Measurements from ENCODE around the gene YWHAG. TPM values are rescaled to one million over a fixed set of nuclear protein-coding genes. Genes with fewer than 3 reads are reported as not detected.
A peak's percentile ranks its signal among the peaks of the same experiment; 100 is the strongest.

YWHAG gene
- total and polyA plus RNA-seq, 2 of the 13 experiments (the other 11 are each of a cell fraction or from before 2014, with no cell fraction given): 36.9 to 67.5 TPM

- in situ Hi-C loops (cut with HindIII; ENCODE audit: extremely low pct_ligation_motif_present, low pct_unique_long_range_greater_than_20kb): no loop called here
- no peaks in the 10 kb centered on the region for H3K9me3 ChIP-seq (ENCODE audit: low read length)
- BruUV-seq (replicated peaks): no TSS peak
- peak overlapping the region; percentile 84 for H3K27ac ChIP-seq (ENCODE audit: extremely low read length, insufficient read depth, low read length)
- FAIRE-seq: no peak
- POLR2A ChIA-PET: interaction anchor here (1.1 to 2.8 kb wide), 5 partner anchors 9 to 34 kb away, joined by 3 to 25 read pairs (median 4); partner anchors contain the start of genes SSC4D and YWHAG
- CTCF ChIA-PET (ENCODE audit: low intra/inter-chr PET ratio, low total read pairs): no interaction called here
- no peak for DNase-seq (ENCODE audit: low spot score)
- peak overlapping the region; percentile 43 to 79 (median 54); a peak in 5 of 6 replicates for H3K4me3 ChIP-seq (replicated peaks in 1 of 3; ENCODE audit: insufficient read depth in 1 of 3, low read depth in 2 of 3, low read length in 3 of 3)
- H3K79me2 ChIP-seq (ENCODE audit: insufficient read depth, low read length): no peaks in the 10 kb centered on the region
- H3K4me1 ChIP-seq (ENCODE audit: insufficient read depth, low read length): peaks cover 55% of the 10 kb centered on the region
- no peaks in the 10 kb centered on the region for H3K27me3 ChIP-seq (ENCODE audit: control insufficient read depth in 1 of 2, insufficient read depth in 2 of 2, low read length in 2 of 2)
- H2AFZ ChIP-seq (ENCODE audit: low read length): peak overlapping the region; percentile 59
- intact Hi-C loops (cut with micrococcal nuclease; ENCODE audit: unreplicated experiment): no loop called here
- H3K4me2 ChIP-seq (ENCODE audit: low read depth, low read length): peak overlapping the region; percentile 97
- 69% methylated on average over 5 of the region's 12 CpGs for WGBS (ENCODE audit: low lambda C conversion rate)
- ATAC-seq: peak; percentile 13
- H4K20me1 ChIP-seq (ENCODE audit: insufficient read depth, low read length): no peaks in the 10 kb centered on the region
- H3K9ac ChIP-seq (ENCODE audit: insufficient read depth, low read depth, low read length): peak overlapping the region; percentile 75
- H3K36me3 ChIP-seq (replicated peaks in 1 of 2; ENCODE audit: control insufficient read depth in 1 of 2, insufficient read depth in 2 of 2, low read length in 2 of 2): no peaks in the 10 kb centered on the region
- TF ChIP-seq TEAD3 (CRISPR knock-in tag; optimal IDR thresholded peaks at IDR 0.05; ENCODE audit: borderline replicate concordance): peak; percentile 1
- TF ChIP-seq ZFP82 (CRISPR knock-in tag; IDR thresholded peaks at IDR 0.05; ENCODE audit: borderline replicate concordance): peak; percentile 86
- TF ChIP-seq, protein P1, sequence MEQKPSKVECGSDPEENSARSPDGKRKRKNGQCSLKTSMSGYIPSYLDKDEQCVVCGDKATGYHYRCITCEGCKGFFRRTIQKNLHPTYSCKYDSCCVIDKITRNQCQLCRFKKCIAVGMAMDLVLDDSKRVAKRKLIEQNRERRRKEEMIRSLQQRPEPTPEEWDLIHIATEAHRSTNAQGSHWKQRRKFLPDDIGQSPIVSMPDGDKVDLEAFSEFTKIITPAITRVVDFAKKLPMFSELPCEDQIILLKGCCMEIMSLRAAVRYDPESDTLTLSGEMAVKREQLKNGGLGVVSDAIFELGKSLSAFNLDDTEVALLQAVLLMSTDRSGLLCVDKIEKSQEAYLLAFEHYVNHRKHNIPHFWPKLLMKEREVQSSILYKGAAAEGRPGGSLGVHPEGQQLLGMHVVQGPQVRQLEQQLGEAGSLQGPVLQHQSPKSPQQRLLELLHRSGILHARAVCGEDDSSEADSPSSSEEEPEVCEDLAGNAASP (CRISPR knock-in tag; IDR thresholded peaks at IDR 0.05; ENCODE audit: borderline replicate concordance): peak; percentile 20; the same call in 1 of the 2 replicates
- peak; percentile 79; the same call in 1 of the 2 replicates for TF ChIP-seq POLR2G (IDR thresholded peaks at IDR 0.05; ENCODE audit: low read depth, low read length)
- peak; percentile 71 for TF ChIP-seq NR2F6 (IDR thresholded peaks at IDR 0.05)
- no peak for TF ChIP-seq NR2F6 (CRISPR knock-in tag; IDR thresholded peaks at IDR 0.05)
- TF ChIP-seq PHF21A (CRISPR knock-in tag; IDR thresholded peaks at IDR 0.05): peak; percentile 48
- TF ChIP-seq ONECUT2 (CRISPR knock-in tag; IDR thresholded peaks at IDR 0.05): peak; percentile 91
- TF ChIP-seq HINFP (CRISPR knock-in tag; IDR thresholded peaks at IDR 0.05; ENCODE audit: low read depth): 0 out of 2 replicates have a peak, but pooled peaks have one; percentile 5
- peak; percentile 19; the same call in 1 of the 2 replicates for TF ChIP-seq NCOA1 (CRISPR knock-in tag; IDR thresholded peaks at IDR 0.05)
- TF ChIP-seq MAFK (conservative IDR thresholded peaks at IDR 0.05 in 1 of 2, IDR thresholded peaks at IDR 0.05 in 1 of 2; ENCODE audit: low read length in 2 of 2): no peak
- TF ChIP-seq HMG20A (CRISPR knock-in tag; IDR thresholded peaks at IDR 0.05; ENCODE audit: borderline replicate concordance): no peak
- TF ChIP-seq CREB3 (CRISPR knock-in tag; IDR thresholded peaks at IDR 0.05): no peak
- TF ChIP-seq NCOA2 (CRISPR knock-in tag; IDR thresholded peaks at IDR 0.05): peak; percentile 27; the same call in 1 of the 2 replicates
- TF ChIP-seq RAD21 (CRISPR knock-in tag; IDR thresholded peaks at IDR 0.05): no peak
- TF ChIP-seq ZNF816 (CRISPR knock-in tag; IDR thresholded peaks at IDR 0.05; ENCODE audit: borderline replicate concordance): peak; percentile 81; the same call in 1 of the 2 replicates
- TF ChIP-seq FOXC1 (CRISPR knock-in tag; IDR thresholded peaks at IDR 0.05; ENCODE audit: borderline replicate concordance): no peak
- peak; percentile 17; the same call in 1 of the 2 replicates for TF ChIP-seq RXRB (CRISPR knock-in tag; IDR thresholded peaks at IDR 0.05; ENCODE audit: borderline replicate concordance)
- peak; percentile 74 for TF ChIP-seq CEBPG (CRISPR knock-in tag; IDR thresholded peaks at IDR 0.05)
- 0 out of 2 replicates have a peak, but pooled peaks have one; percentile 71 for TF ChIP-seq ZFP1 (CRISPR knock-in tag; IDR thresholded peaks at IDR 0.05)
- TF ChIP-seq ZNF350 (CRISPR knock-in tag; IDR thresholded peaks at IDR 0.05; ENCODE audit: borderline replicate concordance, low read depth): 0 out of 2 replicates have a peak, but pooled peaks have one; percentile 29
- no peak for TF ChIP-seq ZNF451 (CRISPR knock-in tag; IDR thresholded peaks at IDR 0.05)
- 0 out of 2 replicates have a peak, but pooled peaks have one; percentile 42 for TF ChIP-seq PPARG (CRISPR knock-in tag; conservative IDR thresholded peaks at IDR 0.05)
- no peak for TF ChIP-seq HNRNPL (IDR thresholded peaks at IDR 0.05; ENCODE audit: low read depth, low read length)
Observed at GRCh38 chr7:76392531-76393115, 33.8 kb upstream of the YWHAG start.
